Adrenal gland (tissue), 5 donors: ENCODE measurements around the gene CCDC70.

Experiments
- CTCF ChIP-seq, 6 experiments: fragments of 450-650 bp in 4 of 6; fragments of 200-600 bp in 2 of 6; sonication (generic) in 1 of 6; IDR thresholded peaks; 1 replicate in 5 of 6; 2 replicates in 1 of 6; pipeline versions ENCODE4 v1.5.1 to v1.8.0; 2016 to 2021; ENCODE audit warnings: antibody characterized with exemption in 6 of 6, mild to moderate bottlenecking in 2 of 6, moderate library complexity in 1 of 6
- POLR2A ChIP-seq, 2 donors: fragments of 450-650 bp; IDR thresholded peaks; one replicate each; pipeline ENCODE4 v1.6.1; 2017; ENCODE audit warnings: antibody characterized with exemption in 2 of 2, mild to moderate bottlenecking in 2 of 2, moderate library complexity in 1 of 2
- donor health status: DM: no; HTN: no; CAD: no.

GRCh38 chr13:51822106-51822815, 39.5 kb upstream of the CCDC70 start:
- TF ChIP-seq CTCF (IDR thresholded peaks at IDR 0.05) (no peak), POLR2A (IDR thresholded peaks at IDR 0.05) (no peak)
